ENCODE measurements around the gene CCNL1.
"Not testable (repeated sequence)": the region's sequence is repeated elsewhere in the genome, so short reads cannot be mapped to it uniquely, and the experiment has no call there.

The CCNL1 gene

GRCh38 chr3:157159762-157160657 lies at the start of gene CCNL1:
CCNL1 (minus strand) TSS chr3:157160147; CDS start chr3:157160094, 53 bp downstream.
- Histone ChIP-seq H3K27ac (ENCODE audit: low read length) (peak within 1 kb of the TSS; percentile 97), H3K9ac (ENCODE audit: low read depth, low read length) (peak within 1 kb of the TSS; percentile 99), H3K4me1 (ENCODE audit: insufficient read depth, low read length) (peaks cover 26% of the 10 kb centered on the region), H3K36me3 (ENCODE audit: insufficient read depth, low read depth, low read length) (peaks cover 42% of the 10 kb centered on the region), H3K4me3 (ENCODE audit: low read length) (peak within 1 kb of the TSS; percentile 100), H3K9me3 (ENCODE audit: insufficient read depth, low read depth, low read length) (no peaks in the 10 kb centered on the region), H3K27me3 (ENCODE audit: insufficient read depth, low read length) (no peaks in the 10 kb centered on the region)

- Histone ChIP-seq H3K4me1 (ENCODE audit: insufficient read depth, low read length) (no peaks in the 10 kb centered on the region), H3K9me3 (ENCODE audit: insufficient read depth, low read depth, low read length) (no peaks in the 10 kb centered on the region), H3K4me3 (ENCODE audit: low read length) (no peak overlapping the region), H3K9ac (ENCODE audit: low read depth, low read length) (no peak overlapping the region), H3K36me3 (ENCODE audit: insufficient read depth, low read depth, low read length) (no peaks in the 10 kb centered on the region), H3K27me3 (ENCODE audit: insufficient read depth, low read length) (no peaks in the 10 kb centered on the region), H3K27ac (ENCODE audit: low read length) (no peak overlapping the region)
These were observed 44.9 kb upstream of the CCNL1 start for GRCh38 chr3:157204880-157205279.

GRCh38 chr3:157204431-157204830 lies 44.5 kb upstream of the CCNL1 start:
- Histone ChIP-seq H3K27me3 (ENCODE audit: insufficient read depth, low read length) (no peaks in the 10 kb centered on the region), H3K9ac (ENCODE audit: low read depth, low read length) (no peak overlapping the region), H3K27ac (ENCODE audit: low read length) (no peak overlapping the region)

GRCh38 chr3:157201648-157202278 lies 41.8 kb upstream of the CCNL1 start:
- no peaks in the 10 kb centered on the region for H3K27me3 ChIP-seq (ENCODE audit: insufficient read depth, low read length)
- no peak overlapping the region for H3K27ac ChIP-seq (ENCODE audit: low read length)
- no peaks in the 10 kb centered on the region for H3K4me1 ChIP-seq (ENCODE audit: insufficient read depth, low read length)
- H3K4me3 ChIP-seq (ENCODE audit: low read length) = no peak overlapping the region
- no peaks in the 10 kb centered on the region for H3K36me3 ChIP-seq (ENCODE audit: insufficient read depth, low read depth, low read length)
- no peaks in the 10 kb centered on the region for H3K9me3 ChIP-seq (ENCODE audit: insufficient read depth, low read depth, low read length)
- no peak overlapping the region for H3K9ac ChIP-seq (ENCODE audit: low read depth, low read length)

More at GRCh38 chr3:157204431-157204830, 44.5 kb upstream of the CCNL1 start:
- Histone ChIP-seq H3K9me3 (ENCODE audit: insufficient read depth, low read depth, low read length) (no peaks in the 10 kb centered on the region), H3K36me3 (ENCODE audit: insufficient read depth, low read depth, low read length) (no peaks in the 10 kb centered on the region), H3K4me1 (ENCODE audit: insufficient read depth, low read length) (no peaks in the 10 kb centered on the region), H3K4me3 (ENCODE audit: low read length) (no peak overlapping the region)

- no peak overlapping the region for H3K27ac ChIP-seq (ENCODE audit: low read length)
- no peaks in the 10 kb centered on the region for H3K4me1 ChIP-seq (ENCODE audit: insufficient read depth, low read length)
- H3K27me3 ChIP-seq (ENCODE audit: insufficient read depth, low read length) = no peaks in the 10 kb centered on the region
These were observed 39.9 kb upstream of the CCNL1 start for GRCh38 chr3:157199841-157200240.

GRCh38 chr3:157195965-157196364 lies 36.0 kb upstream of the CCNL1 start:
- no peak overlapping the region for H3K9ac ChIP-seq (ENCODE audit: low read depth, low read length)
- no peaks in the 10 kb centered on the region for H3K4me1 ChIP-seq (ENCODE audit: insufficient read depth, low read length)
- H3K27ac ChIP-seq (ENCODE audit: low read length) = no peak overlapping the region
- H3K4me3 ChIP-seq (ENCODE audit: low read length) = no peak overlapping the region
- no peaks in the 10 kb centered on the region; the same call in 1 of the 2 replicates for H3K9me3 ChIP-seq (ENCODE audit: insufficient read depth, low read depth, low read length)
- no peaks in the 10 kb centered on the region for H3K36me3 ChIP-seq (ENCODE audit: insufficient read depth, low read depth, low read length)
- no peaks in the 10 kb centered on the region for H3K27me3 ChIP-seq (ENCODE audit: insufficient read depth, low read length)

More at GRCh38 chr3:157199841-157200240, 39.9 kb upstream of the CCNL1 start:
- Histone ChIP-seq H3K9ac (ENCODE audit: low read depth, low read length) (no peak overlapping the region), H3K36me3 (ENCODE audit: insufficient read depth, low read depth, low read length) (no peaks in the 10 kb centered on the region), H3K9me3 (ENCODE audit: insufficient read depth, low read depth, low read length) (no peaks in the 10 kb centered on the region), H3K4me3 (ENCODE audit: low read length) (no peak overlapping the region)

GRCh38 chr3:157191149-157191548 lies 31.2 kb upstream of the CCNL1 start:
- not testable (repeated sequence) for H3K27me3 ChIP-seq (ENCODE audit: insufficient read depth, low read length); H3K4me3 ChIP-seq (ENCODE audit: low read length); H3K27ac ChIP-seq (ENCODE audit: low read length); H3K9ac ChIP-seq (ENCODE audit: low read depth, low read length); H3K36me3 ChIP-seq (ENCODE audit: insufficient read depth, low read depth, low read length); H3K4me1 ChIP-seq (ENCODE audit: insufficient read depth, low read length)
- H3K9me3 ChIP-seq (ENCODE audit: insufficient read depth, low read depth, low read length) = peaks cover 39% of the 10 kb centered on the region

- no peaks in the 10 kb centered on the region for H3K36me3 ChIP-seq (ENCODE audit: insufficient read depth, low read depth, low read length)
- no peak overlapping the region for H3K9ac ChIP-seq (ENCODE audit: low read depth, low read length)
- H3K4me3 ChIP-seq (ENCODE audit: low read length) = no peak overlapping the region
- H3K9me3 ChIP-seq (ENCODE audit: insufficient read depth, low read depth, low read length) = peaks cover 46% of the 10 kb centered on the region
- no peaks in the 10 kb centered on the region for H3K27me3 ChIP-seq (ENCODE audit: insufficient read depth, low read length)
- no peak overlapping the region for H3K27ac ChIP-seq (ENCODE audit: low read length)
- H3K4me1 ChIP-seq (ENCODE audit: insufficient read depth, low read length) = no peaks in the 10 kb centered on the region
These were observed 30.5 kb upstream of the CCNL1 start for GRCh38 chr3:157190380-157190872.

GRCh38 chr3:157188391-157188790 lies 28.4 kb upstream of the CCNL1 start:
- H3K4me1 ChIP-seq (ENCODE audit: insufficient read depth, low read length) = no peaks in the 10 kb centered on the region
- peaks cover 56% of the 10 kb centered on the region for H3K9me3 ChIP-seq (ENCODE audit: insufficient read depth, low read depth, low read length)
- no peak overlapping the region for H3K4me3 ChIP-seq (ENCODE audit: low read length)
- H3K27ac ChIP-seq (ENCODE audit: low read length) = no peak overlapping the region
- no peak overlapping the region for H3K9ac ChIP-seq (ENCODE audit: low read depth, low read length)
- H3K36me3 ChIP-seq (ENCODE audit: insufficient read depth, low read depth, low read length) = no peaks in the 10 kb centered on the region
- H3K27me3 ChIP-seq (ENCODE audit: insufficient read depth, low read length) = no peaks in the 10 kb centered on the region

GRCh38 chr3:157182879-157183278 lies 22.9 kb upstream of the CCNL1 start:
- Histone ChIP-seq H3K4me3 (ENCODE audit: low read length) (no peak overlapping the region), H3K9ac (ENCODE audit: low read depth, low read length) (no peak overlapping the region), H3K4me1 (ENCODE audit: insufficient read depth, low read length) (no peaks in the 10 kb centered on the region), H3K27ac (ENCODE audit: low read length) (no peak overlapping the region), H3K27me3 (ENCODE audit: insufficient read depth, low read length) (no peaks in the 10 kb centered on the region), H3K9me3 (ENCODE audit: insufficient read depth, low read depth, low read length) (peaks cover 43% of the 10 kb centered on the region), H3K36me3 (ENCODE audit: insufficient read depth, low read depth, low read length) (no peaks in the 10 kb centered on the region)

- Histone ChIP-seq H3K4me1 (ENCODE audit: insufficient read depth, low read length) (peaks cover 5% of the 10 kb centered on the region; the same call in 1 of the 2 replicates), H3K27ac (ENCODE audit: low read length) (no peak overlapping the region), H3K36me3 (ENCODE audit: insufficient read depth, low read depth, low read length) (no peaks in the 10 kb centered on the region), H3K4me3 (ENCODE audit: low read length) (no peak overlapping the region), H3K9ac (ENCODE audit: low read depth, low read length) (no peak overlapping the region), H3K9me3 (ENCODE audit: insufficient read depth, low read depth, low read length) (peaks cover 25% of the 10 kb centered on the region), H3K27me3 (ENCODE audit: insufficient read depth, low read length) (no peaks in the 10 kb centered on the region)
These were observed 20.3 kb upstream of the CCNL1 start for GRCh38 chr3:157180262-157180661.

Measured in iPS-20b (cell line).